Stimulated activated naive CD8-positive, alpha-beta T cell treated with anti-CD3 and anti-CD28 coated beads, Interleukin-15, Interleukin-2, amounts not matched to agents 100 U/mL and 50 U/mL, for 24 hours (primary cell): ENCODE data around the gene MORC3.
"Not testable (repeated sequence)": the region's sequence is repeated elsewhere in the genome, so short reads cannot be mapped to it uniquely, and the experiment has no call there.

ENCODE experiments used
- ATAC-seq: fragments of 150-1000 bp; cut with Tn5 transposase; one replicate; pipeline ENCODE4 v1.10.0; 2021
- DNase-seq: peaks from one replicate; pipeline ENCODE4 v3.0.0; 2021

MORC3 gene

DNA sequence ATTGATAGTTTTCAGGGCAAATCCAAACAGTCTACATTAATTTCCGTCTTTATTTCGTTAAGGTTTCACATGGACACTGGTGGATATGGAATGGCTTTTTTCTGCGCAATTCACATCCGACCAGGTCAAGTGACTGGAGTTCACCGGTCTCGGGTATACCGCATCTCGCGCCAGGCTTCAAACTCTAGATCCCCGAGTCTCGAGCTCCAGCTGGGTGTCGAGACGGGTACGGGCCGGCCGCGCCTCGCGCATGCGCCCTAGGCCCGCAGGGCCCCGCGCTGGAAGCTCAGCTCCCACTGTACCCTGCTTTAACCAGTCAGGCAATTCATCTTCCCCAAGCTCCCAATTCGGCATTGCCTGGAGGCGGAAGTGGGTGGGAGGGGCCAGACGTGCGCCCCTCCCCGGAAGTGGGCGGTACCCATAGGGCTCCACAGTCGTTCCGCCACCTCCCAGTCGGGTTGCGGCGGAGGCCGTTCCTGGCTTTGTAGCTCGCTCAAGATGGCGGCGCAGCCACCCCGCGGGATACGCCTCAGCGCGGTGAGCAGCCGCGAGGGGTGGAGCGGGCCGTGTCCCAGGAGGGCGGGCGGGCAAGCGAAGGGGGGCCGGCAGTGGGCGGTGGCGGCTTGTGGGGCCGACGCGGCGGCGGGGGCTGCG lies at the start of gene MORC3:
Gene MORC3, plus strand, starts transcription at position 431 of the 654 bp plus-strand sequence. Its CDS starts 68 bp downstream, at position 499.
- DNase-seq: peak; percentile 99
- ATAC-seq: peak; percentile 94

DNA sequence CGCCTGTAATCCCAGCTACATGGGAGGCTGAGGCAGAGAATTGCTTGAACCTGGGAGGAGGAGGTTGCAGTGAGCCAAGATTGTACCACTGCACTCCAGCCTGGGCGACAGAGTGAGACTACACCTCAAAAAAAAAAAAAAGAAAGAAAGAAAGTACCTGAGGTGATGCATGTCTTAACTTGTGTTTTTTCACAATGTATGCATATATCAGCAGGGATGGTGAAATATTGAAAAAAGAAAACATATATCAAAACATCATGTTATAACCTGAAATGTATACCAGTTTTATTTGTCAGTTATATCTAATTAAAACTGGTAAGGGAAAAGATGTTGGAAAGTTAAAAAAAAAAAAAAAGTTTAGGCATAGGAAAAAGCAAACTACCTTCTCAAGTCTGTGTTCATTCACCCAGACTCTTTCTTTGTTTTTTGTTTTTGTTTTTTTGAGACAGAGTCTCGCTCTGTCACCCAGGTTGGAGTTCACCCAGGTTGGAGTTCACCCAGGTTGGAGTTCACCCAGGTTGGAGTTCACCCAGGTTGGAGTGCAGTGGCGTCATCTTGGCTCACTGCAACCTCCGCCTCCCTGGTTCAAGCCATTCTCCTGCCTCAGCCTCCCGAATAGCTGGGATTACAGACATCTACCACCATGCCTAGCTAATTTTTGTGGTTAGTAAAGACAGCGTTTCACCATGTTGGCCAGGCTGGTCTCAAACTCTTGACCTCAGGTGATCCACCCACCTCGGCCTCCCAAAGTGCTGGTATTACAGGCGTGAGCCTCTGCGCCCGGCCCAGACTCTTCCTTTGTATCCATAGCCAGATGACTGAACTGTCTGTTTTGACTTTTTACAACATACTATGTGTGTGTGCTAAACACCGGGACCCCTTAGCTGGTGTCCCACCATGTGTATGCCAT lies 49.0 kb upstream of the MORC3 start:
- DNase-seq, ATAC-seq: not testable (repeated sequence)

DNA sequence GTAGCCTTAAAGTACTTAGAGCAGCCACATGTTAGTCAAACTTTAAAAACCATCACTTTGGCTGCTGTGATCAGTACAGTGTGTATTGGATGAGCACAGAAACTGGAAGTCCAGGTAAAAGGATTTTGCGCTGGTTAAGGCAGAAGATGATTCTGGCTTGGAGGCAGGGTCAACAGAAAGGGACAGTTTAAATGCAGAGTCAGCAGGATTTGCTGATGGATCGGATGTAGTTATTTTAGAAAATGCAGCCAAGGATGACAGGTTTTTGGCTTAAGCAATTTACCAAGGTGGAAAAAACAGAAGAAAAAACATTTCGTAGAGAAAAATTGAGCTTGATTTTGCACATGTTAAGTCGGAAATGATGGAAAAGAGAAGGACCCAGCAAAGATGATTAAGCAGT lies 45.9 kb upstream of the MORC3 start:
- ATAC-seq: no peak
- no peak for DNase-seq

DNA sequence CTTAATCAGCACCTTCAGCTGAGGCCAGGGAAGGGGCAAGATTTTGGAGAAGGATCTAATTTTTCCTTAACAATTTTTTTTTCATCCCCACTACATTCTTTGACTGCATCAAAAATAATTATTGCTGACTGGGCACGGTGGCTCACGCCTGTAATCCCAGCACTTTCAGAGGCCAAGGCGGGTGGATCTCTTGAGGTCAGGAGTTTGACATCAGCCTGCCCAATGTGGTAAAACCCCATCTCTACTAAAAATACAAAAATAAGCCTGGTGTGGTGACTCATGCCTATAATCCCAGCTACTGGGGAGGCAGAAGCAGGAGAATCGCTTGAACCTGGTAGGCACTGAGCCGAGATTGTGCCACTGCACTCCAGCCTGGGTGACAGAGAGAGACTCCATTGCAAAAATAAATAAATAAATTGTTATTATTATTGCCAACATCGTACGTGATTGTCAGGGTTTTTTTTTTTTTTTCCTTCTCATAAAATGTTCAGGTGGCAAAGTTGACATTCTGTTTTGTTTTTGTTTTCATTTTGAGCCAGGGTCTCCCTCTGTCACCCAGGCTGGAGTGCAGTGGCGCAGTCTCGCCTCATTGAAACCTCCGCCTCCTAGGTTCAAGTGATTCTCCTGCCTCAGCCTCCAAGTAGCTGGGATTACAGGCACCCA lies 37.3 kb upstream of the MORC3 start:
- DNase-seq (no peak), ATAC-seq (no peak)

GRCh38 chr21:36283231-36283622 lies 36.8 kb upstream of the MORC3 start:
- not testable (repeated sequence) for DNase-seq, ATAC-seq

DNA sequence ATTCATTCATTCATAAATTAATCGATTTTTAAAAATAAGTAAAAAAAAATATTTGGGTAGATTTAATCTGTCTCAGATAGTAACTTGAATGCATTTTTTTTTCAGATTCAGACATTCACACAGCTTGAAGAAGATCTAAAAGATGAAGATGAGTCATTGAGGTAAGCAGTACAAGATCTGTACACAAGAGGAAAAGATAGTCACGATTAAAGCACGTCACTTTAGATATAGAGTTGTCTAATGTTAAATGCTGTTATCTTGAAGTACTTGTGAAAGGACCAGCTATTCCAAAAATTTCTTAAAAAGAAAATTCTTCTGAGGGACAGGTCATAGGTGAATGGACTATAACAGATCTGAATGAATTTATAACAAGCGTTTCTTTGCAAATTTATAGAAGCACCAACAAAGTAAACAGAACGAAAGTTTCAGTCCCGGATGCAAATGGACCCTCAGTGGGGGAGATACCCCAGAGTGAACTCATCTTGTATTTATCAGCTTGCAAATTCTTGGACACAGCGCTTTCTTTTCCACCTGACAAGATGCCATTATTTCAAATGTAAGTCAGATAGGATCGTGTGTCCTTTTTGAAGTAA lies 31.2 kb upstream of the MORC3 start:
- DNase-seq (no peak), ATAC-seq (peak; percentile 57)

GRCh38 chr21:36291509-36291908 lies 28.5 kb upstream of the MORC3 start:
- no peak for ATAC-seq
- no peak for DNase-seq

DNA sequence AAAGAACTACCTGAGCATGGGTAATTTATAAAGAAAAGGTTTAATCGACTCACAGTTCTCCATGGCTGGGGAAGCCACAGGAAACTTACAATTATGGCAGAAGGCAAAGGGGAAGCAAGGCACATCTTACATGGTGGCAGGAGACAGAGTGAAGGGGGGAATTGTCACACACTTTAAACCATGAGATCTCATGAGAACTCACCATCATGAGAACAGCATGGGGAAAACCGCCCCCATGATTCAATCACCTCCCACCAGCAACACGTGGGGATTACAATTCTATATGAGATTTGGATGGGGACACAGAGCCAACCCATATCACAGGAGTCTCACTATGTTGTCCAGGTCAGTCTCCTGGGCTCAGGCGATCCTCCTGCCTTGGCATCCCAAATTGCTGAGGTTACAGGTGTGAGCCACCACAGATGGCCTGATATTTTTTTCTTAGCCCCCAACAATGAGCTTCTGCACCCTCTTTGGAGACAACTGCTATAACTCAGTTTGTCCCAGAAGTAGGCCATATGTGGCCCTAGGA lies 22.5 kb upstream of the MORC3 start:
- DNase-seq (no peak), ATAC-seq (no peak)

DNA sequence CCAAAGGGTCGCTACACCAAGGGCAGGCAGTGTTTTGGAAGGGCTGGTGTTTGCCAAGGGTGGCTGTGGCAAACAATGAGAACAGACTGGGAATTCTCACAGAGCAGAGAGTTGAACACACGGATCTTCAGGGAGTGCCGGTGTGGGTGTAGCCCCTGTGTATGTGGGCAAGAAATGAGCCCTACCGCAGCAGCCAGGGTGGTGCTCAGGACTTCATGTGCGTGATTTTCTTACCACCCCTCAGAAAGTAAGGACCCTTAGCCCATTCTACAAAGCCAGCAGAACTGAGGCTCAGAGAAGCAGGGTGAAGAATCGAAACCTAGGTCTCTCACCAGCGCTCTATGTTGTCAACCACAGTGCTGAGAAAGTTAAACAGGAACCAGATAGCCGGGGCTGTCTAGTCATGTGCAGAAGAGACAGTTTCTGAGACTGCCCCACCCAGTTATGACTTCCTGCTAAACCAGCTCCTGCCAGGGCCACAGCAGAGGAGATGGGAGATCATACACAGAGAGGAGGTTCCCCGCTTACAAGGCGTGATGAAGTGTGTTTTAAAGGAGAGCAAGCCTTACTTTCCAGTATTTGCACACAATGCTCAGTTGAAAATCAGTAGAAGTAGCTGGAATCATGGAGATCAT lies 21.9 kb upstream of the MORC3 start:
- DNase-seq (peak; percentile 57), ATAC-seq (peak; percentile 99)

GRCh38 chr21:36306872-36307534 lies 13.0 kb upstream of the MORC3 start:
- no peak for DNase-seq
- ATAC-seq: no peak

GRCh38 chr21:36310016-36310415 lies 10.0 kb upstream of the MORC3 start:
- DNase-seq: peak; percentile 23
- peak; percentile 98 for ATAC-seq

DNA sequence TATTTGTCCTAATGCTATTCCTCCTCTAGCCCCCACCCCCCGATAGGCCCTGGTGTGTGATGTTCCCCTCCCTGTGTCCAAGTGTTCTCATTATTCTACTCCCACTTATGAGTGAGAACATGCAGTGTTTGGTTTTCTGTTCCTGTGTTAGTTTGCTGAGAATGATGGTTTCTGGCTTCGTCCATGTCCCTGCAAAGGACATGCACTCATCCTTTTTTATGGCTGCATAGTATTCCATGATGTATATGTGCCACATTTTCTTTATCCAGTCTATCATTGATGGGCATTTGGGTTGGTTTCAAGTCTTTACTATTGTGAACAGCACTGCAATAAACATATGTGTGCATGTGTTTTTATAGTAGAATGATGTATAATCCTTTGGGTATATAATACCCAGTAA lies 6.6 kb upstream of the MORC3 start:
- not testable (repeated sequence) for ATAC-seq, DNase-seq

- DNase-seq, ATAC-seq: not testable (repeated sequence)
These were observed 4.0 kb upstream of the MORC3 start for GRCh38 chr21:36316045-36316444.

- ATAC-seq (no peak), DNase-seq (no peak)
These were observed 3.0 kb upstream of the MORC3 start for GRCh38 chr21:36316872-36317484.

DNA sequence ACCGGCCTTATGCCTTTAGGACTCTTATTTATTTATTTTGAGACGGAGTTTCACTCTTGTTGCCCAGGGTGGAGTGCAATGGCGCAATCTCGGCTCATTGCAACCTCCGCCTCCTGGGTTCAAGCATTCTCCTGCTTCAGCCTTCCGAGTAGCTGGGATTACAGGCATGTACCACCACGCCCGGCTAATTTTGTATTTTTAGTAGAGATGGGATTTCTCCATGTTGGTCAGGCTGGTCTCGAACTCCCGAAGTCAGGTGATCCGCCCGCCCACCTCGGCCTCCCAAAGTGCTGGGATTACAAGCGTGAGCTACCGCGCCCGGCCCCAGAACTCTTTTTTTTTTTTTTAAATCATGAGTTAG lies 611 bp upstream of the MORC3 start:
- DNase-seq, ATAC-seq: not testable (repeated sequence)

DNA sequence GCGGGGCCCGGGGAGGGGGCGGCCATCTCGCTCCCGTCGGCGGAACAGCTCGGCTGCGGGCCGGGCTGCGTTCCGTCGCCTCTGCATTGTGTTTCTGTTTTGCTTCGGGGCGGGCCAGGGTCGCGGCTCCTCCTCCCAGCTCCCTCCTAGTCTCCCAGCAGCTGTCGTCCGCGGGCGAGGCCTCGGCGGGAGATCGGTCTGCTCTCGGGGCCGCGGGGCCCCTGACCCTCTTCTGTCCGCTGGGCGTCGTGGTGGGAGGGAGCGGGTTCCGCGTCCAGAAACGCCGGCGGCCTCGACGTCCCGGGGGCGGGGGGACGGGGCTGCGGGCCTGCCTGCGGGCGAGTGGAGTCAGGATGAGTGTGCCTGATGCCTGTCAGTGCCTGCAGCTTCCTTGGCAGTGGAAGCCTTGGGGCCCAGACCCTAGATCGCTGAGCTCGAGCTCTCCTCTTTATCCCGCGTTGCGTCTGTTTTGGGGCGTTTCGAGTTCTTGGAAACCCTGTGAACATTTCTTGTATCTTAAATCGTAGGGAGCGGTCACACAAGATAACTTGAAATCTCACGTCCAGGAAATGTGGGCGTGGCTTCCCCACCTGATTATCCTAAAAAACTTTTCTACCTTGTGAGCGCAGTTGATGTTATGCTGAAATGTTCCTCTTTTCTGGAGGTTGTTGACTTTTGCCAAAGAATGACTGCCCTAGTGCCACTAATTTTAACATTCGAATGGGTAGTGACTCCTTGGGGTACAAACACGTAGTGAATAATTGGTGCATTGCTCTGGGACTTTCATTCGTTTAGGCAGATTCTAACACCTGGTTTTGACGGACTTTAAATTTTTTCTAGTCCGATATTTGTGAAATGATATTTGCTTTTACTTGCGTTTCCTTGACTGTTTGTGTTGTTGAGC lies 676 bp downstream of the MORC3 start:
- no peak for DNase-seq
- ATAC-seq: peak; percentile 64

- ATAC-seq: no peak
- DNase-seq: no peak
These were observed 1.5 kb downstream of the MORC3 start for GRCh38 chr21:36321325-36322082.

- no peak for ATAC-seq
- DNase-seq: no peak
These were observed 2.1 kb downstream of the MORC3 start for GRCh38 chr21:36322083-36322424.

GRCh38 chr21:36323032-36323431 lies 3.0 kb downstream of the MORC3 start:
- ATAC-seq (no peak), DNase-seq (no peak)
